ENCODE results near the gene JMJD6.
A peak's percentile ranks its signal among the peaks of the same experiment; 100 is the strongest.
"Not testable (repeated sequence)": the region's sequence is repeated elsewhere in the genome, so short reads cannot be mapped to it uniquely, and the experiment has no call there.

The JMJD6 gene

DNA sequence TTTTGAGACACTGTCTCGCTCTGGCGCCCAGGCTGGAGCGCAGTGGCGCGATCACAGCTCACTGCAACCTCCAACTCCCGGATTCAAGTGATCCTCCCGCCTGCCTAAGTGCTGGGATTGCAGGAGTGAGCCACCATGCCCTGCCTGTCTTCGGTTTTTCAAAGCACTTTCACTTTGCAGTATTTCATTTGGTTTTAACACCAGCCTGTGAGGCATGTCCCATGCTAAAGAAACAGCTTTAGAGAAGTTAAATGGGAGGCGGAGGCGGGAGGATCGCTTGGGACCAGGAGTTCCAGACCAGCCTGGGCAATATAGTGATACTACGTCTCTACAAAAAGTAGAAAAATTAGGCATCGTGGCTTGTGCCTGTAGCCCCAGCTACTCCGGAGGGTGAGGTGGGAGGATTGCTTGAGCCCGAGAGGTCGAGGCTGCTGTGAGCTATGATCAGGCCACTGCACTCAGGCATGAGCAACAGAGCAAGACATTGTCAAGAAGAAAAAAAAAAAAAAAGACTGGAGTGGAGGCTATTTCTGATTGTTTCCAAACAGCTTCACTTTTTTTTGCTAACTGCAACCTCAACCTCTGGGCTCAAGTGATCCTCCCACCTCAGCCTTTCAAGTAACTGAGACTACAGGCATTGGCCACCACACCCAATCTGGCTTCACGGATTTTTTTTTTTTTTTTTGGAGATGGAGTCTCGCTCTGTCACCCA lies 1.5 kb upstream of the JMJD6 start:
- H3K27me3 Mint-ChIP-seq (ENCODE audit: low read depth, poor library complexity) = no peaks in the 10 kb centered on the region
- H3K4me3 Mint-ChIP-seq = peak overlapping the region; percentile 89
- H3K27ac Mint-ChIP-seq = peak overlapping the region; percentile 97
- peaks cover 28% of the 10 kb centered on the region for H3K4me1 Mint-ChIP-seq
- DNase-seq = peak; percentile 32
- H3K36me3 Mint-ChIP-seq (ENCODE audit: low read depth) = peaks cover 42% of the 10 kb centered on the region
- no peaks in the 10 kb centered on the region for H3K9me3 Mint-ChIP-seq
- TF ChIP-seq, protein P1, sequence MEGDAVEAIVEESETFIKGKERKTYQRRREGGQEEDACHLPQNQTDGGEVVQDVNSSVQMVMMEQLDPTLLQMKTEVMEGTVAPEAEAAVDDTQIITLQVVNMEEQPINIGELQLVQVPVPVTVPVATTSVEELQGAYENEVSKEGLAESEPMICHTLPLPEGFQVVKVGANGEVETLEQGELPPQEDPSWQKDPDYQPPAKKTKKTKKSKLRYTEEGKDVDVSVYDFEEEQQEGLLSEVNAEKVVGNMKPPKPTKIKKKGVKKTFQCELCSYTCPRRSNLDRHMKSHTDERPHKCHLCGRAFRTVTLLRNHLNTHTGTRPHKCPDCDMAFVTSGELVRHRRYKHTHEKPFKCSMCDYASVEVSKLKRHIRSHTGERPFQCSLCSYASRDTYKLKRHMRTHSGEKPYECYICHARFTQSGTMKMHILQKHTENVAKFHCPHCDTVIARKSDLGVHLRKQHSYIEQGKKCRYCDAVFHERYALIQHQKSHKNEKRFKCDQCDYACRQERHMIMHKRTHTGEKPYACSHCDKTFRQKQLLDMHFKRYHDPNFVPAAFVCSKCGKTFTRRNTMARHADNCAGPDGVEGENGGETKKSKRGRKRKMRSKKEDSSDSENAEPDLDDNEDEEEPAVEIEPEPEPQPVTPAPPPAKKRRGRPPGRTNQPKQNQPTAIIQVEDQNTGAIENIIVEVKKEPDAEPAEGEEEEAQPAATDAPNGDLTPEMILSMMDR (IDR thresholded peaks at IDR 0.05) = no peak

DNA sequence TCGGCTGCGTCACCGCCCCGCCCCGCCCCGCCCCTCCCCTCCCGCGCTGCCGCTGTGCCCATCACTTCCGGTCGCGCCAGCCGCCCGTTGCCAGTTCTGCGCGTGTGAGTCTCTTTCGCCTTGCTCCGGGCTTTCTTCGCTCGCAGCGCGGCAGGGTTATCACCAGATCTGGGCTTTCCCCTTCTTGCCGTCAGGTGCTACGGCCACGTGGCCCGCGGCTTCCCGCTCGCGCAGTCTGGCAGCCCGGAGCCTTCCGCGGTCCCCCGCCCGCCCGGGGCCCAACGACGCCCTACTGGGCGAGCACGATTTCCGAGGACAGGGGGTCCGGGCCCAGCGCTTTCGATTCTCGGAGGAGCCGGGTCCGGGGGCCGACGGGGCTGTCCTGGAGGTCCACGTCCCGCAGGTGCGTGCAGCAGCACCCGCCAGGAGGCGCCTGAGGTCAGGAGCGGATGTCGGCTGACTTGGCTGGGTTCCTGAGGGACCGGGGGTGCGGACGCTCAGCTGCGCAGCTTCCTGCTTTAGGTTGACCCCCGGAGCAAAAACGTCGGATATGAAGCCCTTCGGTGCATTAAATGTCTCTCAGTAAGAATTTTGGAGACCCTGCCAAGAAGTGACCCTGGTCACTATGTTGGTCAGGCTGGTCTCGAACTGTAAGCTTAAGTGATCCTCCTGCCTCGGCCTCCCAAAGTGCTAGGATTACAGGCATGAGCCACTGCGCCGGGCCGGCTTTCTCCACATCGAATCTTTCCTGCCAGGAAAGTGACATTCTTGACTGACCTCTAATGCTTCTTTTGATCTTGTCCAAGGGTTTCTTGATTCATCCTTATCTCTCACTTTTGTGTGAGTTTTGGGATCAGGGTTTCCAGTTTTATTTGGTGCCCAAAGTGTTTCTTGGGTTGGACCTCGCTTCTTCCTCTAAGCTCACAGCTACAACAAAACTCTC lies 641 bp upstream of the JMJD6 start, which contains the start of gene METTL23:
Gene METTL23 (plus strand): TSS at position 64 of the 943 bp plus-strand sequence. CDS start 2,872 bp downstream, outside the sequence.
- Mint-ChIP-seq H3K36me3 (ENCODE audit: low read depth) (peaks cover 41% of the 10 kb centered on the region), H3K9me3 (no peaks in the 10 kb centered on the region), H3K27ac (peak within 1 kb of the TSS; percentile 97), H3K27me3 (ENCODE audit: low read depth, poor library complexity) (no peaks in the 10 kb centered on the region), H3K4me3 (peak within 1 kb of the TSS; percentile 90), H3K4me1 (peaks cover 27% of the 10 kb centered on the region)
- TF ChIP-seq, protein P1 (IDR thresholded peaks at IDR 0.05) = peak; percentile 53
- DNase-seq = peak; percentile 78

DNA sequence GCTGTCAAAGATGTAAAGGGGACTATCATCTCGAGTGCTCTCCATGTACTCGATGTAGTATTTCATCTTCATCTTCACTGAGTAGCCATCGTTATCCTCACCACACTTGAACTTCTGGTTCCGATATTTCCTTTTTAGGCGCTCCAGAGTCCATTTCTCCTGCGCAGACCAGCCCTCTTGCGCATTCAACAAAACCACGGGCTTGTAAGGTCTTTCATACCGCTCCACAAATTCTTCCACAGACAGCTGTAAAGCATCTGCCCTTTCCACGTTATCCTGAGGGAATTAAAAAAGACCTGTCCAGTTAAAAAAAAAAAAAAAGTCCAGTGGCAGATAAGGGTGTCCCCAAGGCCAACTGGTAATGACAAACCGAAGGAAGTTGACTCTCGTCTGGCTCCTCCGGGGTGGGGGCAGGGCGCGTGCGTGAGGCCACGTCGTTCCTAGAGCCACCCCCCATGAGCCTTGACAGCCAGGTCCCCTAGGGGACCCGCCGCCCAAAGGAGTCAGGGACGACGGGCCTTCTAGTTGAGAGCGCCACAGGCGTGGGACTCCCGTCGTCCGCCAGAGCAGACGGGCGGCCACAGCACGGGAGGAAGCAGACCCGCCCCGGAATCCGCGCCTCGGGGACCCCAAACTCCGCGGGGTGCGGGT lies 701 bp downstream of the JMJD6 start:
- TF ChIP-seq, protein P1 (IDR thresholded peaks at IDR 0.05) = no peak
- Mint-ChIP-seq H3K36me3 (ENCODE audit: low read depth) (peaks cover 46% of the 10 kb centered on the region), H3K4me3 (peak overlapping the region; percentile 90), H3K4me1 (peaks cover 27% of the 10 kb centered on the region), H3K27ac (peak overlapping the region; percentile 82), H3K9me3 (no peaks in the 10 kb centered on the region), H3K27me3 (ENCODE audit: low read depth, poor library complexity) (no peaks in the 10 kb centered on the region)
- no peak for DNase-seq

DNA sequence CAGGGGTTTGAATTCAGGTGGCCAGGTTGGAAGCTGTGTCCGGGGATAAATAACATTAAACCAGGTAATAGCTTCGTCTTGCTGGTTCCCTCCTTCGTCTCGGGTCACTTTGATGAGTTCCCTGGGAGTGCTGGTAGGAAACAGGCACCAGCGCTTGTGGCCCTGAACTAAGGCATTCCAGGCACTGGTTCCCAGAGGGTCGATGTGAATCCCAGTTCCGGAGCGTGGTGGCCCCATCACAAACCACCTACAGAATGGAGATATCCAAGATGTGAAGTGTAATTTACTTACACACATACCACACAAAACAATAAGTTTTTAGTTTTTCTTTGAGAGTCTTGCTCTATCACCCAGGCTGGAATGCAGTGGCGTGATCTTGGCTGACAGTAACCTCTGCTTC lies 2.6 kb downstream of the JMJD6 start:
- TF ChIP-seq, protein P1 (IDR thresholded peaks at IDR 0.05) = no peak
- Mint-ChIP-seq H3K9me3 (no peaks in the 10 kb centered on the region), H3K27me3 (ENCODE audit: low read depth, poor library complexity) (no peaks in the 10 kb centered on the region), H3K4me3 (no peak overlapping the region), H3K4me1 (peaks cover 21% of the 10 kb centered on the region), H3K36me3 (ENCODE audit: low read depth) (peaks cover 52% of the 10 kb centered on the region), H3K27ac (no peak overlapping the region)
- DNase-seq = no peak

DNA sequence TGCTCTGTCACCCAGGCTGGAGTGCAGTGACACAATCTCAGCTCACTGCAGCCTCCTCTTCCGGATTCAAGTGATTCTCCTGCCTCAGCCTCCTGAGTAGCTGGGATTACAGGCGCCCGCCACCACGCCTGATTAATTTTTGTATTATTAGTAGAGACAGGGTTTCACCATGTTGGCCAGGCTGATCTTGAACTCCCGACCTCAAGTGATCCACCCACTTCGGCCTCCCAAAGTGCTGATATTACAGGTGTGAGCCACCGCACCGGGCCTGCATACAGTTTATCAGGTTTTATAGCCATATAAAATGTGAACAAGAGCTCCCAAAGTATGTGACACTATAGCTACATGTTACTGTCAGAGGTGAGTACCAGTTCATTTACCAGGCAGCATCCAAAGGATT lies 3.4 kb downstream of the JMJD6 start:
- H3K27ac Mint-ChIP-seq; H3K4me3 Mint-ChIP-seq; DNase-seq; H3K27me3 Mint-ChIP-seq (ENCODE audit: low read depth, poor library complexity); H3K9me3 Mint-ChIP-seq: not testable (repeated sequence)
- Mint-ChIP-seq H3K4me1 (peaks cover 19% of the 10 kb centered on the region), H3K36me3 (ENCODE audit: low read depth) (peaks cover 56% of the 10 kb centered on the region)

DNA sequence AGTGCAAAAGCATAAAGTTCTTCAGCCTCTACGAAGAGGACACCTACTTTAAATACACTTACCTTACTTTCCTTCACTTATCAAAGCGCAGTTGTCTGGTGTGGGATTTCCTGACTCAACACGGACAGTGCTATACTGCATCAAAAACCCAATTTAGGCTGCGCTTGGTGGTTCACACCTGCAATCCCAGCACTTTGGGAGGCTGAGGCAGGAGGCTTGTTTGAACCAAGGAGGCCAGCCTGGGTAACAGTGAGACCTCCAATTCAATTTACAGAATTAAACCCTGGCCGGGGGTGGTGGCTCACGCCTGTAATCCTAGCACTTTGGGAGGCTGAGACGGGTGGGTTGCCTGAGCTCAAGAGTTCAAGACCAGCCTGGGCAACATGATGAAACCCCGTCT lies 4.1 kb downstream of the JMJD6 start:
- Mint-ChIP-seq H3K4me3 (no peak overlapping the region), H3K27ac (no peak overlapping the region), H3K36me3 (ENCODE audit: low read depth) (peaks cover 58% of the 10 kb centered on the region), H3K27me3 (ENCODE audit: low read depth, poor library complexity) (no peaks in the 10 kb centered on the region), H3K4me1 (peaks cover 12% of the 10 kb centered on the region), H3K9me3 (no peaks in the 10 kb centered on the region)
- no peak for DNase-seq
- TF ChIP-seq, protein P1 (IDR thresholded peaks at IDR 0.05) = no peak

Data from nephron progenitor cell (in vitro differentiated cells).